HG03342 (cell line): ENCODE results near the gene SULT4A1.
A peak's percentile ranks its signal among the peaks of the same experiment; 100 is the strongest.
"Not testable (repeated sequence)": the region's sequence is repeated elsewhere in the genome, so short reads cannot be mapped to it uniquely, and the experiment has no call there.

Experiments used
- ATAC-seq: cut with Tn5 transposase; IDR thresholded peaks from one replicate; pipeline ENCODE4 v1.9.1; 2021; ENCODE audit warnings: mild to moderate bottlenecking, moderate library complexity; ENCODE audit not compliant: unreplicated experiment

The SULT4A1 gene

GRCh38 chr22:43887391-43887790 is 25.1 kb upstream of the SULT4A1 start:
- ATAC-seq = no peak

GRCh38 chr22:43886231-43886630 is 23.9 kb upstream of the SULT4A1 start:
- no peak for ATAC-seq

GRCh38 chr22:43885786-43886185 is 23.5 kb upstream of the SULT4A1 start:
- no peak for ATAC-seq

GRCh38 chr22:43885319-43885671 is 23.0 kb upstream of the SULT4A1 start:
- no peak for ATAC-seq

- ATAC-seq = peak; percentile 72
Observed at GRCh38 chr22:43884600-43885318, 22.4 kb upstream of the SULT4A1 start.

GRCh38 chr22:43883719-43884415 is 21.6 kb upstream of the SULT4A1 start:
- ATAC-seq = no peak

- ATAC-seq = no peak
Observed at GRCh38 chr22:43883012-43883661, 20.8 kb upstream of the SULT4A1 start.

GRCh38 chr22:43882122-43882767 is 19.9 kb upstream of the SULT4A1 start:
- ATAC-seq = no peak

- no peak for ATAC-seq
Observed at GRCh38 chr22:43881091-43882061, 19.1 kb upstream of the SULT4A1 start.

GRCh38 chr22:43880541-43880991 is 18.3 kb upstream of the SULT4A1 start:
- no peak for ATAC-seq

GRCh38 chr22:43879901-43880540 is 17.7 kb upstream of the SULT4A1 start:
- no peak for ATAC-seq

GRCh38 chr22:43878831-43879550 is 16.7 kb upstream of the SULT4A1 start:
- no peak for ATAC-seq

GRCh38 chr22:43878079-43878795 is 15.9 kb upstream of the SULT4A1 start:
- no peak for ATAC-seq

- no peak for ATAC-seq
Observed at GRCh38 chr22:43876866-43877509, 14.7 kb upstream of the SULT4A1 start.

GRCh38 chr22:43869799-43870198 is 7.5 kb upstream of the SULT4A1 start:
- no peak for ATAC-seq

GRCh38 chr22:43869001-43869400 is 6.7 kb upstream of the SULT4A1 start:
- ATAC-seq = not testable (repeated sequence)

GRCh38 chr22:43867839-43868635 is 5.7 kb upstream of the SULT4A1 start:
- ATAC-seq = no peak
